ENCODE data around the gene UCN3. TPM values are rescaled to one million over a fixed set of nuclear protein-coding genes. Genes with fewer than 3 reads are reported as not detected.

The UCN3 gene
- total RNA-seq, 1 donor from 2014 or later = not detected

DNA sequence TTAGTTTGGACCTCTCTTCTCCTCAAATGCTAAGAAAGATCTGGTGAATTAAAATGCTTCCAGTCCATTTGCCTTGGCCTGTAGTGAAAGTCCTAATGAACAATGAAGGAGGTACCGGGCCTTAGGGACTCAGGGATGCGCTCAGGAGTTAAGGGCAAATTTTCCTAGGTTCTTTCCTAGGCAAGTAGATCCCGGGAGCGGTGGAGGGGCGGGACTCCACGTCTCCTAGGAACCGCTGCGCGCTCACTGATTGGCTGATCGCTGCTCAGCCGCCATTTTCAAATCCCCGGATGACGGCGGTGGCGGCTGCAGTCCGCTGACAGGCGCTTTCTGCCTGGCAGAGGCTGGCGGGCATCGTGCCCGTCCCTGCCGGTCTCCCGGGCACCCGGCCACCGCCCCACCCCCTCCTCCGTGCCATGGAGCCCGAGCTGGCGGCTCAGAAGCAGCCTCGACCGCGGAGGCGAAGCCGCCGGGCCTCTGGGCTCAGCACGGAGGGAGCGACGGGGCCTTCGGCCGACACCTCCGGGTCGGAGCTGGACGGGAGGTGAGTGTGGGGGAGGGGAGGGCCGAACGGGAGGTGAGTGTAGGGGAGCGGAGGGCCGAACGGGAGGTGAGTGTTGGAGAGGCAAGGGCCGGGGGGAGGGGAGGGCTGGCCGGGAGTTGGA, 47.6 kb downstream of the UCN3 start, which contains the start of gene NET1:
Gene NET1, plus strand, starts transcription at position 281 of the 665 bp plus-strand sequence. Its CDS starts 136 bp downstream, at position 417.
- H3K4me1 Mint-ChIP-seq (ENCODE audit: unreplicated experiment) = peaks cover 5% of the 10 kb centered on the region
- H3K9me3 Mint-ChIP-seq (ENCODE audit: unreplicated experiment) = peaks cover 6% of the 10 kb centered on the region
- peaks cover 2% of the 10 kb centered on the region for H3K27me3 Mint-ChIP-seq (ENCODE audit: unreplicated experiment)
- TF ChIP-seq, protein P1, sequence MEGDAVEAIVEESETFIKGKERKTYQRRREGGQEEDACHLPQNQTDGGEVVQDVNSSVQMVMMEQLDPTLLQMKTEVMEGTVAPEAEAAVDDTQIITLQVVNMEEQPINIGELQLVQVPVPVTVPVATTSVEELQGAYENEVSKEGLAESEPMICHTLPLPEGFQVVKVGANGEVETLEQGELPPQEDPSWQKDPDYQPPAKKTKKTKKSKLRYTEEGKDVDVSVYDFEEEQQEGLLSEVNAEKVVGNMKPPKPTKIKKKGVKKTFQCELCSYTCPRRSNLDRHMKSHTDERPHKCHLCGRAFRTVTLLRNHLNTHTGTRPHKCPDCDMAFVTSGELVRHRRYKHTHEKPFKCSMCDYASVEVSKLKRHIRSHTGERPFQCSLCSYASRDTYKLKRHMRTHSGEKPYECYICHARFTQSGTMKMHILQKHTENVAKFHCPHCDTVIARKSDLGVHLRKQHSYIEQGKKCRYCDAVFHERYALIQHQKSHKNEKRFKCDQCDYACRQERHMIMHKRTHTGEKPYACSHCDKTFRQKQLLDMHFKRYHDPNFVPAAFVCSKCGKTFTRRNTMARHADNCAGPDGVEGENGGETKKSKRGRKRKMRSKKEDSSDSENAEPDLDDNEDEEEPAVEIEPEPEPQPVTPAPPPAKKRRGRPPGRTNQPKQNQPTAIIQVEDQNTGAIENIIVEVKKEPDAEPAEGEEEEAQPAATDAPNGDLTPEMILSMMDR (IDR thresholded peaks at IDR 0.05; ENCODE audit: unreplicated experiment) = no peak
- peak within 1 kb of the TSS; percentile 86 for H3K4me3 Mint-ChIP-seq (ENCODE audit: unreplicated experiment)
- peaks cover 4% of the 10 kb centered on the region for H3K36me3 Mint-ChIP-seq (ENCODE audit: low read depth, unreplicated experiment)
- peak; percentile 93 for DNase-seq (ENCODE audit: low spot score)
- H3K27ac Mint-ChIP-seq (ENCODE audit: unreplicated experiment) = peak within 1 kb of the TSS; percentile 58

DNA sequence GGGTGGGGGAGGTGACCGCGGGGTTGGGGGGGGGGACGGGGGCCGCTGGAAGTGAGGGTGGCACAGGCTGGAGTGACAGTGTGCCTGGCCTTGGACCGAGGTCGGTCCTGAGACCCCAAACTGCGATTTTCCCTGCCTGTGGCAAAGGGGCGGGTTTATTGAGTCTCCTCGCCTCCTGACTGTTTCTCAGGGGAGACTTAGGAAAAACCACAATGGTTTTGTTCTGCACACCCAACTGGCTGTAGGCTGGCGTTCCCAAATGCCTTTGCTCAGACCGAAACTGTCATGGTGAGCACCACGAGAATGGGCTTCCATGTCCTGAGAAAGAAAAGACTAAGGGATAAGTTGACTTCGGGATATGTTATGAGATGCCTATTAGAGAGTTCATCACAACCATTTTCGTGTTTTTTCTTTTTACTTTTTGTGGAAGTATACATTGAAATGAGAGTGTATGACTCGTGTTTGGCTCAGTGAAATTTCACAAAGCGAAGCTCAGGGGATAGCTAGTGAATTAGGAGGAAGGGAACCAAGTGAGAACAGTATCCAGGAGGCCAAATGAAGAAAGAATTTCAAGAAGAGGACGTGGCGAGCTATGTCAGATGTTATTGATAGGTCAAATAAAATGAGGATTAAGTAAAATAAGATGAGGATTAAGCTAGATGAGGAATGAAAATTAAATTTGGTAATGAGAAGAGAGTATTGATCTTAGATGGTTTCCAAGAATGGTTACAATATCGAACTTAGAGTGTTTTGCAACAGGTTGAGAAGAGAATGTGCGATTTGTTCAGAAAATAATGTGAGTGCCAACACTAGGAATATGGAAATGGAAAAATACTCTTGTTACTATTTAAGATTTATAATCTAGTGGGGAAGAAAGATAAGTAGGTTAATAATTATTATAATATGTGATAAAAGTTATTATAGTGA, 48.5 kb downstream of the UCN3 start:
- Mint-ChIP-seq H3K27ac (ENCODE audit: unreplicated experiment) (no peak overlapping the region), H3K9me3 (ENCODE audit: unreplicated experiment) (peaks cover under 1% of the 10 kb centered on the region), H3K4me1 (ENCODE audit: unreplicated experiment) (peaks cover 7% of the 10 kb centered on the region), H3K36me3 (ENCODE audit: low read depth, unreplicated experiment) (no peaks in the 10 kb centered on the region), H3K4me3 (ENCODE audit: unreplicated experiment) (no peak overlapping the region), H3K27me3 (ENCODE audit: unreplicated experiment) (peaks cover 2% of the 10 kb centered on the region)
- TF ChIP-seq, protein P1 (IDR thresholded peaks at IDR 0.05; ENCODE audit: unreplicated experiment) = no peak
- peak; percentile 14 for DNase-seq (ENCODE audit: low spot score)

DNA sequence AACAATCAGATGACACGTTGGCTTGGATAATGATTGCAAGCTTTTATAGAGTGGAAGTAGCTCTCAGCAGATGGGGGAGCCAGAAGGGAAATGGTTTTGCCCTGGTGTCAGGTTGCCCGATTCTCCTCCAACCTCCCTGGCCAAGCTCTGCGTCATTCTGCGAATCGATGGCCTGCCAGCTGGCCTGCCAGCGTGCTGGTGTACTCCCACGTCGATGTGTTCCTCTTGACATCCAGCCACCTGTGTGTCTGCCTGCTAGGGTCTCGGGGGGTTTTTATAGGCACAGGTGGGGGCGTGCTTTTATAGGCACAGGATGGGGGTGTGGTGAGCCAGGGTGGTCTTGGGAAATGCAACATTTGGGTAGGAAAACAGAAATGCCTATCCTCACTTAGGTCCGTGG, 52.2 kb downstream of the UCN3 start:
- no peak overlapping the region for H3K27ac Mint-ChIP-seq (ENCODE audit: unreplicated experiment)

DNA sequence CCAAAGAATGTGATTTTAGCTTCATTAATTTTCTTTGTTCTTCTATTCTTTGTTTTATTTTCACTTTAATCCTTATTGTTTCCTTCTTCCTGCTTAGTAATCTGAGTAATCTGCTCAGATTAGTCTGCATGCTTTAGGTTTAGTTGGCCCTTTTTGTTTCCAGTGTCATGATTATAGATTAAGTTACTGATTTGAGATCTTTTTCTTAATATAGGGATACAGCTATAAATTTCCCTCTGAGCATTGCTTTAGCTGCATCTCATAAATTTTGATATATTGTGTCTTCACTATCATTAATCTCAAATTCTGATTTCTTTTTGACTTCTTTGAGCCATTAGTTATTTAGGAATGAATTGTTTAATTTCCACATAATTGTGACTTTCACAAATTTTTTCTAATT, 53.8 kb downstream of the UCN3 start:
- TF ChIP-seq, protein P1 (IDR thresholded peaks at IDR 0.05; ENCODE audit: unreplicated experiment) = no peak
- H3K4me1 Mint-ChIP-seq (ENCODE audit: unreplicated experiment) = peaks cover 7% of the 10 kb centered on the region
- H3K36me3 Mint-ChIP-seq (ENCODE audit: low read depth, unreplicated experiment) = no peaks in the 10 kb centered on the region
- H3K27ac Mint-ChIP-seq (ENCODE audit: unreplicated experiment) = no peak overlapping the region
- peaks cover 2% of the 10 kb centered on the region for H3K27me3 Mint-ChIP-seq (ENCODE audit: unreplicated experiment)
- H3K9me3 Mint-ChIP-seq (ENCODE audit: unreplicated experiment) = no peaks in the 10 kb centered on the region
- H3K4me3 Mint-ChIP-seq (ENCODE audit: unreplicated experiment) = no peak overlapping the region
- DNase-seq (ENCODE audit: low spot score) = no peak

More for the DNA sequence above, 52.2 kb downstream of the UCN3 start:
- Mint-ChIP-seq H3K4me1 (ENCODE audit: unreplicated experiment) (peaks cover 7% of the 10 kb centered on the region), H3K4me3 (ENCODE audit: unreplicated experiment) (no peak overlapping the region), H3K27me3 (ENCODE audit: unreplicated experiment) (peaks cover 4% of the 10 kb centered on the region), H3K36me3 (ENCODE audit: low read depth, unreplicated experiment) (no peaks in the 10 kb centered on the region), H3K9me3 (ENCODE audit: unreplicated experiment) (no peaks in the 10 kb centered on the region)
- TF ChIP-seq, protein P1 (IDR thresholded peaks at IDR 0.05; ENCODE audit: unreplicated experiment) = no peak
- DNase-seq (ENCODE audit: low spot score) = peak; percentile 17
